ENCODE data around the gene SRGAP2. TPM values are rescaled to one million over a fixed set of nuclear protein-coding genes. Genes with fewer than 3 reads are reported as not detected.
"Not testable (repeated sequence)": the region's sequence is repeated elsewhere in the genome, so short reads cannot be mapped to it uniquely, and the experiment has no call there.

Gene SRGAP2
- total RNA-seq, 1 experiment from 2014 or later: 81.2 TPM

- ATAC-seq; H3K27ac Mint-ChIP-seq; H3K4me1 Mint-ChIP-seq; POLR2A ChIA-PET; H3K4me3 Mint-ChIP-seq; H3K36me3 Mint-ChIP-seq; CTCF ChIA-PET; DNase-seq (ENCODE audit: low spot score); H3K27me3 Mint-ChIP-seq (ENCODE audit: low read depth); H3K9me3 Mint-ChIP-seq: not testable (repeated sequence)
Observed at GRCh38 chr1:206240288-206240687, 36.9 kb downstream of the SRGAP2 start.

GRCh38 chr1:206243335-206243734 is 40.0 kb downstream of the SRGAP2 start:
- DNase-seq (ENCODE audit: low spot score); ATAC-seq; POLR2A ChIA-PET; H3K36me3 Mint-ChIP-seq; CTCF ChIA-PET; H3K27me3 Mint-ChIP-seq (ENCODE audit: low read depth); H3K27ac Mint-ChIP-seq; H3K4me1 Mint-ChIP-seq; H3K4me3 Mint-ChIP-seq; H3K9me3 Mint-ChIP-seq: not testable (repeated sequence)

GRCh38 chr1:206245479-206245878 is 42.1 kb downstream of the SRGAP2 start:
- CTCF ChIA-PET; H3K4me1 Mint-ChIP-seq; H3K36me3 Mint-ChIP-seq; H3K9me3 Mint-ChIP-seq; DNase-seq (ENCODE audit: low spot score); H3K4me3 Mint-ChIP-seq; POLR2A ChIA-PET; H3K27me3 Mint-ChIP-seq (ENCODE audit: low read depth); ATAC-seq; H3K27ac Mint-ChIP-seq: not testable (repeated sequence)

- CTCF ChIA-PET; H3K27me3 Mint-ChIP-seq (ENCODE audit: low read depth); POLR2A ChIA-PET; H3K27ac Mint-ChIP-seq; H3K4me3 Mint-ChIP-seq; H3K4me1 Mint-ChIP-seq; H3K9me3 Mint-ChIP-seq; DNase-seq (ENCODE audit: low spot score); ATAC-seq; H3K36me3 Mint-ChIP-seq: not testable (repeated sequence)
Observed at GRCh38 chr1:206246129-206246886, 43.0 kb downstream of the SRGAP2 start.

GRCh38 chr1:206250953-206251681 is 47.8 kb downstream of the SRGAP2 start:
- POLR2A ChIA-PET; H3K27me3 Mint-ChIP-seq (ENCODE audit: low read depth); H3K4me1 Mint-ChIP-seq: not testable (repeated sequence)

GRCh38 chr1:206252680-206253335 is 49.5 kb downstream of the SRGAP2 start:
- DNase-seq (ENCODE audit: low spot score); POLR2A ChIA-PET; H3K9me3 Mint-ChIP-seq; H3K4me1 Mint-ChIP-seq; H3K27ac Mint-ChIP-seq; H3K4me3 Mint-ChIP-seq; H3K36me3 Mint-ChIP-seq; CTCF ChIA-PET; H3K27me3 Mint-ChIP-seq (ENCODE audit: low read depth): not testable (repeated sequence)
- ATAC-seq: peak; percentile 19

More at GRCh38 chr1:206250953-206251681, 47.8 kb downstream of the SRGAP2 start:
- H3K27ac Mint-ChIP-seq; H3K4me3 Mint-ChIP-seq; DNase-seq (ENCODE audit: low spot score); ATAC-seq; H3K36me3 Mint-ChIP-seq; H3K9me3 Mint-ChIP-seq: not testable (repeated sequence)
- CTCF ChIA-PET: interaction anchor here (0.6 kb wide), 1 partner anchor 581 kb away, joined by 5 read pairs; no protein-coding TSS in a partner anchor

Other genes with a start within 250 kb of the SRGAP2 start
- not detected in 3 replicates for gene RAB7B, start 200.1 kb upstream of the SRGAP2 start, total RNA-seq (2021)
- gene CTSE, start 179.6 kb upstream of the SRGAP2 start, total RNA-seq (2021): 0.09 to 0.17 TPM in 2 of 3 replicates, not detected in the other
- not detected in 3 replicates for gene RHEX, start 150.4 kb upstream of the SRGAP2 start, total RNA-seq (2021)
- gene AVPR1B, start 86.2 kb upstream of the SRGAP2 start, total RNA-seq (2021): 0.30 to 0.68 TPM (median 0.46 TPM) in 3 replicates
- 25.5 to 30.6 TPM (median 27.9 TPM) in 3 replicates for gene FAM72A, start 702 bp upstream of the SRGAP2 start, total RNA-seq (2021)